Stomach (tissue), 4 donors: ENCODE data around the gene RCOR3.

Experiments used
- EP300 ChIP-seq: sonication (generic); formaldehyde crosslinking; IDR thresholded peaks from one replicate; pipeline ENCODE4 v1.6.1; 2017; ENCODE audit warnings: antibody characterized with exemption
- POLR2A ChIP-seq, 4 donors: fragments of 450-650 bp; IDR thresholded peaks; one replicate each; pipeline ENCODE4 v1.6.1; 2016; ENCODE audit warnings: antibody characterized with exemption in 4 of 4, control low read depth in 2 of 4, mild to moderate bottlenecking in 1 of 4, moderate library complexity in 1 of 4
- TF ChIP-seq, protein P1 (sequence below), 7 experiments: fragments of 450-650 bp in 4 of 7; fragments of 200-600 bp in 3 of 7; sonication (generic) in 3 of 7; IDR thresholded peaks; one replicate each; pipeline ENCODE4 v1.5.1; 2016 to 2019; ENCODE audit warnings: antibody characterized with exemption in 7 of 7, control low read depth in 2 of 7, mild to moderate bottlenecking in 1 of 7

DNA sequence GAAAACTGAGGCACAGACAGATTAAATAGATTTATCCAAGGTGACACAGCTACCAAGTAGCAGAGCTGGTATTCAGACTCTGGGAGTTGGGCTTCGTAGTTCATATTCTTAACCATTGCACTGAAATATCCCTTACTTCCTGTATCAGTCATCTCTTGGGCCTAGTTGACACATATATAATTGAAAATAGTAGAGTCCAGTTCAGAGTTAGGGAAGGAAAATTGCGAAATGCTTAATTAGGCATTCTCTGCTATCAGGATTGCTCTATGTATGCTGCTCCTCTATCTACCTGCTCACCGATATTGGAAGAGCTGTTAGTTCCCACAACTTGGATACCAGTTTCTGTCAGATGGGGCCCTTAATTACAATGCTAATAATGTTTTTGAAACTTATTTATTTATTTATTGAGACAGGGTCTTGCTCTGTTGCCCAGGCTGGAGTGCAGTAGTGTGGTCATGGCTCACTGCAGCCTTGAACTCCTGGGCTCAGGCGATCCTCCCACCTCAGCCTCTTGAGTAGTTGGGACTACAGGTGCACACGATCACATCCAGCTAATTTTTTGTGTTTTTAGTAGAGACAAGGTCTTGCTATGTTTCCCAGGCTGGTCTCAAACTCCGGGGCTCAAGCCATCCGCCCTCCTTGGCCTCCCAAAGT is 8.2 kb downstream of the RCOR3 start:
- TF ChIP-seq, protein P1, sequence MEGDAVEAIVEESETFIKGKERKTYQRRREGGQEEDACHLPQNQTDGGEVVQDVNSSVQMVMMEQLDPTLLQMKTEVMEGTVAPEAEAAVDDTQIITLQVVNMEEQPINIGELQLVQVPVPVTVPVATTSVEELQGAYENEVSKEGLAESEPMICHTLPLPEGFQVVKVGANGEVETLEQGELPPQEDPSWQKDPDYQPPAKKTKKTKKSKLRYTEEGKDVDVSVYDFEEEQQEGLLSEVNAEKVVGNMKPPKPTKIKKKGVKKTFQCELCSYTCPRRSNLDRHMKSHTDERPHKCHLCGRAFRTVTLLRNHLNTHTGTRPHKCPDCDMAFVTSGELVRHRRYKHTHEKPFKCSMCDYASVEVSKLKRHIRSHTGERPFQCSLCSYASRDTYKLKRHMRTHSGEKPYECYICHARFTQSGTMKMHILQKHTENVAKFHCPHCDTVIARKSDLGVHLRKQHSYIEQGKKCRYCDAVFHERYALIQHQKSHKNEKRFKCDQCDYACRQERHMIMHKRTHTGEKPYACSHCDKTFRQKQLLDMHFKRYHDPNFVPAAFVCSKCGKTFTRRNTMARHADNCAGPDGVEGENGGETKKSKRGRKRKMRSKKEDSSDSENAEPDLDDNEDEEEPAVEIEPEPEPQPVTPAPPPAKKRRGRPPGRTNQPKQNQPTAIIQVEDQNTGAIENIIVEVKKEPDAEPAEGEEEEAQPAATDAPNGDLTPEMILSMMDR (IDR thresholded peaks at IDR 0.05), result no peak
- TF ChIP-seq POLR2A (IDR thresholded peaks at IDR 0.05), result no peak
- TF ChIP-seq EP300, result no peak
